HepG2 (cell line): ENCODE results near the gene P4HTM. TPM values are rescaled to one million over a fixed set of nuclear protein-coding genes. Genes with fewer than 3 reads are reported as not detected.

Source experiments
- ARNTL ChIP-seq: sonication (generic); formaldehyde crosslinking; IDR thresholded peaks from 2 replicates; pipeline ENCODE4 v1.4.0; 2020; ENCODE audit warnings: mild to moderate bottlenecking, missing genetic modification reagents
- HOXA7 ChIP-seq: sonication (generic); formaldehyde crosslinking; IDR thresholded peaks from 2 replicates; pipeline ENCODE4 v1.8.1; 2022; ENCODE audit warnings: mild to moderate bottlenecking, missing genetic modification reagents, moderate library complexity
- JUN ChIP-seq: sonication (generic); formaldehyde crosslinking; IDR thresholded peaks from 2 replicates; pipeline ENCODE4 v1.4.0; 2020; ENCODE audit warnings: mild to moderate bottlenecking, missing genetic modification reagents
- NFIB ChIP-seq: sonication (generic); formaldehyde crosslinking; IDR thresholded peaks from 2 replicates; pipeline ENCODE4 v1.9.0; 2021; ENCODE audit warnings: missing genetic modification reagents, mild to moderate bottlenecking, borderline replicate concordance
- RFX1 ChIP-seq: fragments of 450-650 bp; IDR thresholded peaks from 2 replicates; pipeline ENCODE4 v1.6.1; 2017
- SATB2 ChIP-seq: sonication (generic); formaldehyde crosslinking; IDR thresholded peaks from 2 replicates; pipeline ENCODE4 v1.5.0; 2020; ENCODE audit warnings: missing genetic modification reagents
- SMARCC2 ChIP-seq: fragments of 450-650 bp; IDR thresholded peaks from 2 replicates; pipeline ENCODE4 v1.6.1; 2017; ENCODE audit warnings: antibody characterized with exemption, mild to moderate bottlenecking
- ZNF773 ChIP-seq: sonication (generic); formaldehyde crosslinking; IDR thresholded peaks from 2 replicates; pipeline ENCODE4 v1.4.0; 2020; ENCODE audit warnings: missing genetic modification reagents, borderline replicate concordance
- ZNF839 ChIP-seq: sonication (generic); formaldehyde crosslinking; IDR thresholded peaks from 2 replicates; pipeline ENCODE4 v1.4.0; 2020; ENCODE audit warnings: missing genetic modification reagents, mild to moderate bottlenecking, borderline replicate concordance
- polyA plus RNA-seq, 8 experiments: library from polyadenylated mRNA; depleted of rRNA in 3 of 8; stranded (reverse) in 7 of 8; unstranded in 1 of 8; fragments of >200 nt; fragmentation: Illumina TruSeq in 4 of 8; extraction: Trizol in 4 of 8; gene quantifications; 2 replicates each; pipeline versions ENCODE4 v1.2.1 to v1.2.3, GENCODE V29; 2011 to 2016; ENCODE audit warnings: low read depth in 4 of 8, missing spikeins in 1 of 8, mixed read lengths in 1 of 8; ENCODE audit not compliant: insufficient read depth in 1 of 8
- total RNA-seq, 5 experiments: library from RNA; depleted of rRNA; stranded (reverse); fragments of >200 nt; fragmentation: Illumina TruSeq; extraction: Trizol; gene quantifications; 2 replicates each; pipeline ENCODE4 v1.2.3, GENCODE V29; 2016; ENCODE audit warnings: low read depth in 1 of 5
- TF ChIP-seq, protein P1 (sequence below): sonication (generic); formaldehyde crosslinking; IDR thresholded peaks from 2 replicates; pipeline ENCODE4 v1.4.0; 2020; ENCODE audit warnings: mild to moderate bottlenecking, missing genetic modification reagents
- TF ChIP-seq, protein P2 (sequence below): IDR thresholded peaks from 2 replicates; pipeline ENCODE4 v1.6.1; 2012; ENCODE audit warnings: inconsistent platforms
- TF ChIP-seq, protein P3 (sequence below): sonication (generic); formaldehyde crosslinking; IDR thresholded peaks from 2 replicates; pipeline ENCODE4 v1.4.0; 2020; ENCODE audit warnings: mild to moderate bottlenecking, missing genetic modification reagents, borderline replicate concordance
- TF ChIP-seq, protein P4 (sequence below): sonication (generic); formaldehyde crosslinking; IDR thresholded peaks from 2 replicates; pipeline ENCODE4 v1.5.0; 2020; ENCODE audit warnings: missing genetic modification reagents
- TF ChIP-seq, protein P5 (sequence below): sonication (generic); formaldehyde crosslinking; IDR thresholded peaks from 2 replicates; pipeline ENCODE4 v1.4.0; 2020; ENCODE audit warnings: missing genetic modification reagents

Gene P4HTM
- total and polyA plus RNA-seq, 2 of the 13 experiments (the other 11 are each of a cell fraction or from before 2014, with no cell fraction given) = 0.01 TPM; not detected in 1

DNA sequence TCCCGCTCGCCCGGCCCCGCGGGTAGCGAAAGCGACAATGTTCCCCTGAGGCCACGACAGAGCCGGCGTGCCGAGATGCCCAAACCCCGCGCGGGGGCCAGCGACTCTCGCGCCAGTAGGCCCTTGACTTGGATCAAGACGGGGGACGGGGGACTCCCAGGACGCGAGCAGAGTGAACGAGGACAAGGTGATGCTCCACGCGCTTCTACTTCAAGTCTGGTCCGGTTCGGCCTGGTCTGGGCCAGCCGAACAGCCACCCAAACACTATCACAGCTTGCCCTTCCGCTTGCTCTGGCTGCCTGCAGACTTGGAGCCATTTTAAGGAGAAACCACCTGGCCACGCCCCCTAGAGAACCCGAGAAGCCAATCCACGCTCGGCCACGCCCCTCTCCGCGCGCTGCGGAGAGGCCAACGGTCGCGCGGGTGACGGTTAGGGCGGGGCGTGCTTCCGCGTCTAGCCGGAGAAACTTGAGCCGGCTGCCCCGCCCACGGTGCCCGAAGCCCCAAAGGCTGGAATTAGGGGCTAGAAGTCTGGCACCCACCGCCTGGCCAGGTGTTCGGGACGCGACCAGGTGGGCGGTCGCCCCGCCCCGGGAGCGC is 31.3 kb downstream of the P4HTM start (continued):
- TF ChIP-seq, protein P1, sequence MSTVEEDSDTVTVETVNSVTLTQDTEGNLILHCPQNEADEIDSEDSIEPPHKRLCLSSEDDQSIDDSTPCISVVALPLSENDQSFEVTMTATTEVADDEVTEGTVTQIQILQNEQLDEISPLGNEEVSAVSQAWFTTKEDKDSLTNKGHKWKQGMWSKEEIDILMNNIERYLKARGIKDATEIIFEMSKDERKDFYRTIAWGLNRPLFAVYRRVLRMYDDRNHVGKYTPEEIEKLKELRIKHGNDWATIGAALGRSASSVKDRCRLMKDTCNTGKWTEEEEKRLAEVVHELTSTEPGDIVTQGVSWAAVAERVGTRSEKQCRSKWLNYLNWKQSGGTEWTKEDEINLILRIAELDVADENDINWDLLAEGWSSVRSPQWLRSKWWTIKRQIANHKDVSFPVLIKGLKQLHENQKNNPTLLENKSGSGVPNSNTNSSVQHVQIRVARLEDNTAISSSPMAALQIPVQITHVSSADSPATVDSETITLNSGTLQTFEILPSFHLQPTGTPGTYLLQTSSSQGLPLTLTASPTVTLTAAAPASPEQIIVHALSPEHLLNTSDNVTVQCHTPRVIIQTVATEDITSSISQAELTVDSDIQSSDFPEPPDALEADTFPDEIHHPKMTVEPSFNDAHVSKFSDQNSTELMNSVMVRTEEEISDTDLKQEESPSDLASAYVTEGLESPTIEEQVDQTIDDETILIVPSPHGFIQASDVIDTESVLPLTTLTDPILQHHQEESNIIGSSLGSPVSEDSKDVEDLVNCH (CRISPR knock-in tag) = no peak
- TF ChIP-seq ARNTL (CRISPR knock-in tag) (peak; percentile 10; the same call in 1 of the 2 replicates), SMARCC2 (no peak), SATB2 (no peak), ZNF839 (no peak; the same call in 1 of the 2 replicates), RFX1 (no peak), HOXA7 (CRISPR knock-in tag) (no peak), ZNF773 (CRISPR knock-in tag) (no peak), JUN (no peak), NFIB (CRISPR knock-in tag) (no peak)
- TF ChIP-seq, protein P2, sequence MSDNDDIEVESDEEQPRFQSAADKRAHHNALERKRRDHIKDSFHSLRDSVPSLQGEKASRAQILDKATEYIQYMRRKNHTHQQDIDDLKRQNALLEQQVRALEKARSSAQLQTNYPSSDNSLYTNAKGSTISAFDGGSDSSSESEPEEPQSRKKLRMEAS = peak; percentile 72
- TF ChIP-seq, protein P3, sequence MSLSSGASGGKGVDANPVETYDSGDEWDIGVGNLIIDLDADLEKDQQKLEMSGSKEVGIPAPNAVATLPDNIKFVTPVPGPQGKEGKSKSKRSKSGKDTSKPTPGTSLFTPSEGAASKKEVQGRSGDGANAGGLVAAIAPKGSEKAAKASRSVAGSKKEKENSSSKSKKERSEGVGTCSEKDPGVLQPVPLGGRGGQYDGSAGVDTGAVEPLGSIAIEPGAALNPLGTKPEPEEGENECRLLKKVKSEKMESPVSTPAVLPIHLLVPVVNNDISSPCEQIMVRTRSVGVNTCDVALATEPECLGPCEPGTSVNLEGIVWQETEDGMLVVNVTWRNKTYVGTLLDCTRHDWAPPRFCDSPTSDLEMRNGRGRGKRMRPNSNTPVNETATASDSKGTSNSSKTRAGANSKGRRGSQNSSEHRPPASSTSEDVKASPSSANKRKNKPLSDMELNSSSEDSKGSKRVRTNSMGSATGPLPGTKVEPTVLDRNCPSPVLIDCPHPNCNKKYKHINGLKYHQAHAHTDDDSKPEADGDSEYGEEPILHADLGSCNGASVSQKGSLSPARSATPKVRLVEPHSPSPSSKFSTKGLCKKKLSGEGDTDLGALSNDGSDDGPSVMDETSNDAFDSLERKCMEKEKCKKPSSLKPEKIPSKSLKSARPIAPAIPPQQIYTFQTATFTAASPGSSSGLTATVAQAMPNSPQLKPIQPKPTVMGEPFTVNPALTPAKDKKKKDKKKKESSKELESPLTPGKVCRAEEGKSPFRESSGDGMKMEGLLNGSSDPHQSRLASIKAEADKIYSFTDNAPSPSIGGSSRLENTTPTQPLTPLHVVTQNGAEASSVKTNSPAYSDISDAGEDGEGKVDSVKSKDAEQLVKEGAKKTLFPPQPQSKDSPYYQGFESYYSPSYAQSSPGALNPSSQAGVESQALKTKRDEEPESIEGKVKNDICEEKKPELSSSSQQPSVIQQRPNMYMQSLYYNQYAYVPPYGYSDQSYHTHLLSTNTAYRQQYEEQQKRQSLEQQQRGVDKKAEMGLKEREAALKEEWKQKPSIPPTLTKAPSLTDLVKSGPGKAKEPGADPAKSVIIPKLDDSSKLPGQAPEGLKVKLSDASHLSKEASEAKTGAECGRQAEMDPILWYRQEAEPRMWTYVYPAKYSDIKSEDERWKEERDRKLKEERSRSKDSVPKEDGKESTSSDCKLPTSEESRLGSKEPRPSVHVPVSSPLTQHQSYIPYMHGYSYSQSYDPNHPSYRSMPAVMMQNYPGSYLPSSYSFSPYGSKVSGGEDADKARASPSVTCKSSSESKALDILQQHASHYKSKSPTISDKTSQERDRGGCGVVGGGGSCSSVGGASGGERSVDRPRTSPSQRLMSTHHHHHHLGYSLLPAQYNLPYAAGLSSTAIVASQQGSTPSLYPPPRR (CRISPR knock-in tag) = peak; percentile 38
- TF ChIP-seq, protein P4, sequence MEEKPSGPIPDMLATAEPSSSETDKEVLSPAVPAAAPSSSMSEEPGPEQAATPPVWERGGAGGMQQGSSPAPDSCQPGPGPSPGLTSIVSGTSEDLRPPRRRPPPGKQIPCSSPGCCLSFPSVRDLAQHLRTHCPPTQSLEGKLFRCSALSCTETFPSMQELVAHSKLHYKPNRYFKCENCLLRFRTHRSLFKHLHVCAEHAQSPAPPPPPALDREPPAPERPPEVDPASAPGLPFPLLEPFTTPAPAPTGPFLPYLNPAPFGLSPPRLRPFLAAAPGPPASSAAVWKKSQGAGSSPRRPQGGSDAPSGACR = no peak; the same call in 1 of the 2 replicates
- TF ChIP-seq, protein P5, sequence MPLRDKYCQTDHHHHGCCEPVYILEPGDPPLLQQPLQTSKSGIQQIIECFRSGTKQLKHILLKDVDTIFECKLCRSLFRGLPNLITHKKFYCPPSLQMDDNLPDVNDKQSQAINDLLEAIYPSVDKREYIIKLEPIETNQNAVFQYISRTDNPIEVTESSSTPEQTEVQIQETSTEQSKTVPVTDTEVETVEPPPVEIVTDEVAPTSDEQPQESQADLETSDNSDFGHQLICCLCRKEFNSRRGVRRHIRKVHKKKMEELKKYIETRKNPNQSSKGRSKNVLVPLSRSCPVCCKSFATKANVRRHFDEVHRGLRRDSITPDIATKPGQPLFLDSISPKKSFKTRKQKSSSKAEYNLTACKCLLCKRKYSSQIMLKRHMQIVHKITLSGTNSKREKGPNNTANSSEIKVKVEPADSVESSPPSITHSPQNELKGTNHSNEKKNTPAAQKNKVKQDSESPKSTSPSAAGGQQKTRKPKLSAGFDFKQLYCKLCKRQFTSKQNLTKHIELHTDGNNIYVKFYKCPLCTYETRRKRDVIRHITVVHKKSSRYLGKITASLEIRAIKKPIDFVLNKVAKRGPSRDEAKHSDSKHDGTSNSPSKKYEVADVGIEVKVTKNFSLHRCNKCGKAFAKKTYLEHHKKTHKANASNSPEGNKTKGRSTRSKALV = no peak; the same call in none of the 2 replicates
